ENCODE measurements around the gene MAEL. TPM values are rescaled to one million over a fixed set of nuclear protein-coding genes. Genes with fewer than 3 reads are reported as not detected.

Gene MAEL
- total RNA-seq, 4 donors from 2014 or later = 0.63 to 1.2 (median 0.66) TPM; not detected in 1

- Histone ChIP-seq H3K27me3 (no peaks in the 10 kb centered on the region), H3K36me3 (no peaks in the 10 kb centered on the region), H3K4me3 (no peak overlapping the region), H3K4me1 (no peaks in the 10 kb centered on the region), H3K9me3 (no peaks in the 10 kb centered on the region), H3K27ac (no peak overlapping the region)
- TF ChIP-seq POLR2A (IDR thresholded peaks at IDR 0.05) (no peak), EP300 (IDR thresholded peaks at IDR 0.05) (no peak)
- WGBS, 2 donors = 78 to 84% methylated on average over 2 of the region's 2 CpGs
- no peak for DNase-seq (ENCODE audit: low spot score in 2 of 2)
Observed at GRCh38 chr1:166956057-166956850, 32.8 kb upstream of the MAEL start.

- TF ChIP-seq CTCF (IDR thresholded peaks at IDR 0.05) = no peak
- no peak for TF ChIP-seq EP300 (IDR thresholded peaks at IDR 0.05)
- no peak for TF ChIP-seq POLR2A (IDR thresholded peaks at IDR 0.05)
- Histone ChIP-seq H3K4me3 (no peak overlapping the region), H3K9me3 (no peaks in the 10 kb centered on the region), H3K4me1 (no peaks in the 10 kb centered on the region), H3K27me3 (no peaks in the 10 kb centered on the region), H3K36me3 (no peaks in the 10 kb centered on the region), H3K27ac (no peak overlapping the region)
- DNase-seq (ENCODE audit: low spot score in 2 of 2) = no peak
- WGBS, 2 donors = 93 to 95% methylated on average over 2 of the region's 2 CpGs
Observed at GRCh38 chr1:166956872-166957271, 32.2 kb upstream of the MAEL start.

GRCh38 chr1:166960858-166961474, 28.1 kb upstream of the MAEL start:
- Histone ChIP-seq H3K4me3 (no peak overlapping the region), H3K27ac (no peak overlapping the region), H3K27me3 (no peaks in the 10 kb centered on the region), H3K36me3 (no peaks in the 10 kb centered on the region), H3K9me3 (no peaks in the 10 kb centered on the region), H3K4me1 (no peaks in the 10 kb centered on the region)
- no peak for DNase-seq (ENCODE audit: low spot score in 2 of 2)
- 97 to 100% methylated on average over 1 of the region's 1 CpG for WGBS, 2 donors
- TF ChIP-seq CTCF (IDR thresholded peaks at IDR 0.05) = no peak
- TF ChIP-seq POLR2A (IDR thresholded peaks at IDR 0.05) = no peak
- TF ChIP-seq EP300 (IDR thresholded peaks at IDR 0.05) = no peak

- no peak for DNase-seq (ENCODE audit: low spot score in 2 of 2)
- WGBS, 2 donors = 84 to 86% methylated on average over 5 of the region's 5 CpGs
- H3K27ac ChIP-seq = no peak overlapping the region
- TF ChIP-seq CTCF (IDR thresholded peaks at IDR 0.05) = no peak
- TF ChIP-seq POLR2A (IDR thresholded peaks at IDR 0.05) = no peak
- TF ChIP-seq EP300 (IDR thresholded peaks at IDR 0.05) = no peak
- no peaks in the 10 kb centered on the region for H3K36me3 ChIP-seq
- peaks cover 0 to 27% of the 10 kb centered on the region in 2 donors for H3K27me3 ChIP-seq
- H3K4me1 ChIP-seq = peaks cover 0 to 10% (median under 1%) of the 10 kb centered on the region in 4 donors
- H3K9me3 ChIP-seq = no peaks in the 10 kb centered on the region
- no peak overlapping the region for H3K4me3 ChIP-seq
Observed at GRCh38 chr1:166969074-166969677, 19.9 kb upstream of the MAEL start.

- H3K9me3 ChIP-seq = no peaks in the 10 kb centered on the region
- H3K4me1 ChIP-seq = peaks cover 0 to 24% (median 8%) of the 10 kb centered on the region in 4 donors
- TF ChIP-seq POLR2A (IDR thresholded peaks at IDR 0.05) (no peak), CTCF (IDR thresholded peaks at IDR 0.05) (no peak), EP300 (IDR thresholded peaks at IDR 0.05) (no peak)
- 79 to 83% methylated on average over 3 of the region's 3 CpGs for WGBS, 2 donors
- peaks cover 0 to 33% of the 10 kb centered on the region in 2 donors for H3K27me3 ChIP-seq
- H3K27ac ChIP-seq = no peak overlapping the region
- DNase-seq (ENCODE audit: low spot score in 2 of 2) = no peak
- no peaks in the 10 kb centered on the region for H3K36me3 ChIP-seq
- H3K4me3 ChIP-seq = no peak overlapping the region
Observed at GRCh38 chr1:166971252-166971651, 17.8 kb upstream of the MAEL start.
